ENCODE results near the gene SERP2. TPM values are rescaled to one million over a fixed set of nuclear protein-coding genes. Genes with fewer than 3 reads are reported as not detected.

Gene SERP2
- total RNA-seq, 1 experiment from 2014 or later: not detected

DNA sequence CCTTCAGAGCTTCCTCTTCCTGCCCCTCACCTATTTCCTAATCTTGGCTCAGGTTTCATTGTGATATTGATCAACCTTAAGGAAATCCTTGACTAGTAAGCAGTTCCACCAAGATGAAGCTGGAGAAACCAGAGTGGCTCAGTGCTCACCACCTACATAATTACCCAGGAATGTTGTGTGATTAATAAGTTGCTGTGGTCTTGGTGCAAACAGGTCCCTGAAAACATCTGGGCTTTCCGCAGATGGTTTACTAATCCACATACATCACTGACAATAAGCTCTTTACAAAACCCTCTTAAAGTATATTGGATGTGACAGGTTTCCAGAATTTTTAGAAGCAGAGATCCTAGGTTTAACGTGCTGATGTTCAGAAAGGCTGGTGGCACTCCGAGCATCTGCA is 8.6 kb upstream of the SERP2 start (continued):
- TF ChIP-seq ATF3 (IDR thresholded peaks at IDR 0.05): no peak
- TF ChIP-seq MAX (IDR thresholded peaks at IDR 0.05): no peak
- no peak for TF ChIP-seq SIN3A (IDR thresholded peaks at IDR 0.05; ENCODE audit: low read depth)
- no peak for TF ChIP-seq ZFX (IDR thresholded peaks at IDR 0.05)
- no peak for TF ChIP-seq TCF7L2 (IDR thresholded peaks at IDR 0.05; ENCODE audit: borderline replicate concordance, extremely low read depth, insufficient read depth, insufficient read length)
- no peak for TF ChIP-seq ZNF274 (IDR thresholded peaks at IDR 0.05; ENCODE audit: low read depth, low read length)
- no peak for TF ChIP-seq SRF (IDR thresholded peaks at IDR 0.05; ENCODE audit: low read depth)
- no peak for TF ChIP-seq EZH2 (IDR thresholded peaks at IDR 0.05)

DNA sequence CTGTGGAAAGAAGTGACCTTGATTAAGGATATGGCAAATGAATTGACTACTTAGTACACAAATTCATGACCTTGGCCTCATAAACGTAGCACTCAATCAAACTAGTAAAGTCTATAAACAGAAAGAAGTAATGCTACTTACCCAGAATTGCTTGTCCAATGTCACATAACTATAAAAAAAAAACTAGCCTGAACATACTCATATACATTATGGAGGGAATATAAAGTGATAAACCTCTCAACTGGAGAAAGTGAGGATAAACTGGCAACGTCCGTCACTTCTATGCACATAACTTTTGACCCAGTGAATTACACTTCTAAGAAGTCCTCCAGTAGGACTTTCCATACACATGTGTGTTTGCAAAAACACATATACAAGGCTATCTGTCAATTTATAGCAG is 7.7 kb upstream of the SERP2 start:
- Histone ChIP-seq H3K4me2 (ENCODE audit: low read length) (no peak overlapping the region), H3K9me2 (ENCODE audit: insufficient read depth) (no peaks in the 10 kb centered on the region), H3K9ac (ENCODE audit: low read length) (no peak overlapping the region), H3K36me3 (ENCODE audit: control insufficient read depth in 1 of 2, insufficient read depth in 2 of 2, low read length in 2 of 2) (no peaks in the 10 kb centered on the region), H3K27ac (ENCODE audit: low read depth, low read length) (no peak overlapping the region), H3K27me3 (ENCODE audit: insufficient read depth, low read length) (no peaks in the 10 kb centered on the region), H3K79me2 (ENCODE audit: insufficient read depth, low read length) (no peaks in the 10 kb centered on the region), H3K9me3 (ENCODE audit: control insufficient read depth in 1 of 2, insufficient read depth in 1 of 2, low read depth in 1 of 2, low read length in 2 of 2) (no peaks in the 10 kb centered on the region), H2AFZ (ENCODE audit: low read depth, low read length, poor library complexity, severe bottlenecking) (no peak overlapping the region), H4K20me1 (ENCODE audit: insufficient read depth) (no peaks in the 10 kb centered on the region), H3K4me1 (ENCODE audit: control insufficient read depth in 1 of 2, insufficient read depth in 2 of 2, low read length in 2 of 2) (peaks cover 12 to 61% of the 10 kb centered on the region in 2 experiments; a peak in 3 of 4 replicates), H3K4me3 (replicated peaks in 1 of 2; ENCODE audit: low read depth in 1 of 2, low read length in 2 of 2) (no peak overlapping the region)
- intact Hi-C loops (cut with micrococcal nuclease): loop anchor here (2.0 kb wide), 1 partner anchor 59 kb away; no protein-coding TSS in a partner anchor
- RAD21 ChIA-PET (ENCODE audit: low non-redundant PET in 1 of 2, low total read pairs in 2 of 2, uncharacterized antibody in 2 of 2, unreplicated experiment in 2 of 2): no interaction called here
- CTCF ChIA-PET: no interaction called here
- DNase-seq (ENCODE audit: low read depth, low spot score) (no peak), ATAC-seq (no peak)
- POLR2A ChIA-PET: interaction anchor here (0.6 to 1.8 kb wide), 4 partner anchors 14 to 69 kb away, joined by 3 to 7 read pairs (median 5); no protein-coding TSS in a partner anchor
- no peak for TF ChIP-seq ATF3 (IDR thresholded peaks at IDR 0.05)
- BruUV-seq (replicated peaks): no TSS peak

All from HCT116 (cell line).